ENCODE data around the gene ZDHHC13.

GRCh38 chr11:19077965-19078364 is 39.0 kb upstream of the ZDHHC13 start:
- no peak for TF ChIP-seq JUND (IDR thresholded peaks at IDR 0.05)
- no peak for TF ChIP-seq CTCF (IDR thresholded peaks at IDR 0.05 in 2 of 3, conservative IDR thresholded peaks at IDR 0.05 in 1 of 3; ENCODE audit: borderline replicate concordance in 1 of 3, insufficient read depth in 1 of 3, low read depth in 2 of 3, low read length in 2 of 3)
- no peak for TF ChIP-seq RAD21 (IDR thresholded peaks at IDR 0.05; ENCODE audit: low read depth)
- no peak for TF ChIP-seq TCF7L2 (IDR thresholded peaks at IDR 0.05; ENCODE audit: borderline replicate concordance, extremely low read depth, insufficient read depth, insufficient read length)
- TF ChIP-seq POLR2A (IDR thresholded peaks at IDR 0.05; ENCODE audit: borderline replicate concordance, extremely low read depth, insufficient read depth, insufficient read length) = no peak
- no peak for TF ChIP-seq EZH2phosphoT487 (IDR thresholded peaks at IDR 0.05; ENCODE audit: borderline replicate concordance)
- TF ChIP-seq REST (IDR thresholded peaks at IDR 0.05; ENCODE audit: low read depth) = no peak

All from HCT116 (cell line).